H1 (cell line): ENCODE measurements around the gene IFNL1.

ENCODE experiments used
- CEBPB ChIP-seq: IDR thresholded peaks from 2 replicates; pipeline ENCODE4 v1.6.1; 2012; ENCODE audit warnings: low read depth, low read length
- CREB1 ChIP-seq: IDR thresholded peaks from 2 replicates; pipeline ENCODE4 v1.6.1; 2012; ENCODE audit warnings: inconsistent platforms
- CTCF ChIP-seq, 3 experiments: IDR thresholded peaks; 1 replicate in 2 of 3; 2 replicates in 1 of 3; pipeline versions ENCODE4 v1.5.1 to v1.6.1; 2011; ENCODE audit warnings: low read length in 3 of 3, mild to moderate bottlenecking in 3 of 3, inconsistent platforms in 2 of 3, low read depth in 1 of 3, moderate library complexity in 1 of 3; ENCODE audit not compliant: insufficient read depth in 1 of 3; ENCODE audit errors: control extremely low read depth in 1 of 3
- GABPA ChIP-seq: IDR thresholded peaks from 2 replicates; pipeline ENCODE4 v1.6.1; 2011; ENCODE audit warnings: mild to moderate bottlenecking, low read length, moderate library complexity, borderline replicate concordance; ENCODE audit not compliant: insufficient read depth
- POLR2A ChIP-seq, 2 experiments: IDR thresholded peaks; 1 replicate in 1 of 2; 2 replicates in 1 of 2; pipeline ENCODE4 v1.6.1; 2011; ENCODE audit warnings: low read depth in 2 of 2, low read length in 2 of 2, mild to moderate bottlenecking in 2 of 2; ENCODE audit errors: control extremely low read depth in 1 of 2
- POLR2AphosphoS5 ChIP-seq: IDR thresholded peaks from 2 replicates; pipeline ENCODE4 v1.6.1; 2011; ENCODE audit warnings: low read depth, low read length
- SAP30 ChIP-seq: fragments of 300-600 bp; sonication (generic); IDR thresholded peaks from 2 replicates; pipeline ENCODE4 v1.7.1; 2012; ENCODE audit warnings: low read length, moderate library complexity, mild to moderate bottlenecking, inconsistent platforms; ENCODE audit not compliant: insufficient read depth, insufficient replicate concordance
- SIN3A ChIP-seq, 2 experiments: IDR thresholded peaks in 1 of 2; conservative IDR thresholded peaks in 1 of 2; 2 replicates each; pipeline ENCODE4 v1.6.1; 2011 to 2012; ENCODE audit warnings: low read length in 2 of 2, improper control_type of control experiment in 1 of 2, low read depth in 1 of 2, mild to moderate bottlenecking in 1 of 2
- SIRT6 ChIP-seq: IDR thresholded peaks from one replicate; pipeline ENCODE4 v1.7.1; 2012; ENCODE audit warnings: low read length, inconsistent platforms
- SIX5 ChIP-seq: IDR thresholded peaks from 2 replicates; pipeline ENCODE4 v1.6.1; 2011; ENCODE audit warnings: mild to moderate bottlenecking, low read depth, low read length
- YY1 ChIP-seq: IDR thresholded peaks from 2 replicates; pipeline ENCODE4 v1.6.1; 2011; ENCODE audit warnings: low read depth, mild to moderate bottlenecking, low read length

GRCh38 chr19:39301021-39301420, 4.8 kb downstream of the IFNL1 start:
- TF ChIP-seq SIN3A (conservative IDR thresholded peaks at IDR 0.05 in 1 of 2, IDR thresholded peaks at IDR 0.05 in 1 of 2; ENCODE audit: low read depth in 1 of 2, low read length in 2 of 2) (no peak), POLR2AphosphoS5 (no peak), CTCF (IDR thresholded peaks at IDR 0.05; ENCODE audit: control extremely low read depth in 1 of 3, insufficient read depth in 1 of 3, low read depth in 1 of 3, low read length in 3 of 3) (no peak), SAP30 (no peak), SIX5 (no peak), YY1 (no peak), SIRT6 (no peak), POLR2A (IDR thresholded peaks at IDR 0.05; ENCODE audit: control extremely low read depth in 1 of 2, low read depth in 2 of 2, low read length in 2 of 2) (no peak), GABPA (no peak), CREB1 (no peak), CEBPB (no peak)
